ENCODE data around the gene METRN.

Gene METRN

GRCh38 chr16:723695-724094 is 8.8 kb downstream of the METRN start:
- DNase-seq (ENCODE audit: low spot score) = no peak

DNA sequence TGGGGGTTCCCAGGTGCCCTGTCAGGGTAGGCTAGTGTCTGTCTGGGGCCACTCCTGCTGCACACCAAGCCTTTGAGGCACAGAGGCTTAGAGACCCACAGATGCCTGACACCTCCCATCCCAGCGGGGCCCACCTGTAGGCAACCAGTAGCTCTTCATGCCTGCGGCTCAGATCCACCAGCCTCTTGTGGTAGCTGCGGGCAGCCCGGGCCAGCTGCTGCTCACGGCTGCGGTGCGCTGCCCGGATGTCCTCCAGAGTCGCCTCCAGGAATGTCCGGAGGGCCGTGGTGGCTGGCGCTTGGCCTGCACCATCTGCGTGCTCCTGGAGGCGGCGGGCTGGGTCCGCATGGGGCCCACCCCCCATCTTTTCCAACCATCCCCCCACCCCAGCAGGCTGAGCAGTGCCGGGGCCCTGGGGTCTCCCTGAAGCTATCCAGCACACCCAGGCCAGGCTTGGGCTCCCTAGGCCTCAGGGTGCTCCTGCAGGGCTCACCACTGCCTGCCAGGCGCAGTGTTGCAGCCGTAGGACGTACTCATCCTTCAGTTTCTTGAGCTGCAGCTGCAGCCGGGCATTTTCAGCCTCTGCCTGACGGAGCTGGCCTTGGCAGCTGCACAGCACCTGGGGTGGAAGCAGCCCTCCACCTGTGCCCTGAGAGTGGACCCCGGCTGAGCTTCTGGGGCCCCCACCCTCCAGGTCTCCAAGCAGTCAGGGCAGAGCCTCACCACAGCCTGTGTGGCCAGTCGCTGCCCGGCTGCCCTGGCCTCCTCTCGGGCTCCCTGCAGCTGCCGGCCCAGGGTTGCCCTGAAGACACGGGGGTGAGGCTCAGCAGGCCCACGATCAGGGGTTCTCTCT is 9.5 kb downstream of the METRN start:
- DNase-seq (ENCODE audit: low spot score) = no peak

- DNase-seq (ENCODE audit: low spot score) = no peak
These were observed 10.1 kb downstream of the METRN start for GRCh38 chr16:725041-725376.

DNA sequence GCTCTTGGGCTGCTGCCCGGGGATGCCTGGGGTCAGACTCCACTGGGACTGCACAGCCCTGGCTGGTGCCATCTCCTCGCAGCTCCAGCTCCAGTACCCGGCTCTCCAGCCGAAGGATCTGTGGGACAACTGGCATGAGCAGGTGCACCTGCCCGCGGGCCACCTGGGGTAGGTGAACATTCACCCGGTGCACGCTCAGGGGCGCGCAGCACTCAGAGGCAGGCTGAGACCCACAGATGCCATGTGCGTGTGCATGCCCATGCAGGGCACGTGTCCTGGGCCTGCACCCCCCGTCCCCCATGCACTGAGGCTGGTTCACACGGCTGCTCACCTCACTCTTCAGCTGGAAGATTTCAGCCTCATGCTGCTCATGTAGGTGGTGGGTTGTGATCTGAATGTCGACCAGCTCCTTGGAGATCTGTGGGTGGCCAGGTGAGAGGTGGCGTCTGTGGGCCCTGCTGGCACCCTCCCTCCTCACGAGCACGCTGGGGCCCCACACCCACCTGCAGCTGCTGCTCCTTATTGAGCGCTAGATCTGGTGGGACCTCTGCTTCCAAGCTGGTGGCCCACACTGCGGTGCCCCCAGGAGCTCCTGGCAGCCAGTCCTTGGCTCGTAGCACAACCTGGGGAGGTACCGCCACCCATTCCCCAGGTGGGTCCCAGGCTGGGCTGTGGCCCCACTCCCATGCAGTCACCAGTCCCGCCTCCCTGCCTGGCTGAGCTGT is 10.7 kb downstream of the METRN start:
- DNase-seq (ENCODE audit: low spot score) = no peak

DNA sequence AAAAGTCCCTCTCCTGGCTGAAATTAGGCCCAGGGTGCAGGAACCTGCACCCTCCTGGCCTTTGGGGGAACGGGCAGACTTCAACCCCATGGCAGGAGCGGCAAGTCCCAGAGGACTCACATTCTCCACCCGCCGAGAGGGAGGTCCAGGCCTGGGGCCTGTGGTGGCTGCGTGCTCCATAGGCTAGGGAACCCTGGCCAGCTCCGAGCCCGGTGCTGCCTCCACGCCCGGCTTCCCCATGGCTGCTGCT is 11.2 kb downstream of the METRN start:
- no peak for DNase-seq (ENCODE audit: low spot score)

DNA sequence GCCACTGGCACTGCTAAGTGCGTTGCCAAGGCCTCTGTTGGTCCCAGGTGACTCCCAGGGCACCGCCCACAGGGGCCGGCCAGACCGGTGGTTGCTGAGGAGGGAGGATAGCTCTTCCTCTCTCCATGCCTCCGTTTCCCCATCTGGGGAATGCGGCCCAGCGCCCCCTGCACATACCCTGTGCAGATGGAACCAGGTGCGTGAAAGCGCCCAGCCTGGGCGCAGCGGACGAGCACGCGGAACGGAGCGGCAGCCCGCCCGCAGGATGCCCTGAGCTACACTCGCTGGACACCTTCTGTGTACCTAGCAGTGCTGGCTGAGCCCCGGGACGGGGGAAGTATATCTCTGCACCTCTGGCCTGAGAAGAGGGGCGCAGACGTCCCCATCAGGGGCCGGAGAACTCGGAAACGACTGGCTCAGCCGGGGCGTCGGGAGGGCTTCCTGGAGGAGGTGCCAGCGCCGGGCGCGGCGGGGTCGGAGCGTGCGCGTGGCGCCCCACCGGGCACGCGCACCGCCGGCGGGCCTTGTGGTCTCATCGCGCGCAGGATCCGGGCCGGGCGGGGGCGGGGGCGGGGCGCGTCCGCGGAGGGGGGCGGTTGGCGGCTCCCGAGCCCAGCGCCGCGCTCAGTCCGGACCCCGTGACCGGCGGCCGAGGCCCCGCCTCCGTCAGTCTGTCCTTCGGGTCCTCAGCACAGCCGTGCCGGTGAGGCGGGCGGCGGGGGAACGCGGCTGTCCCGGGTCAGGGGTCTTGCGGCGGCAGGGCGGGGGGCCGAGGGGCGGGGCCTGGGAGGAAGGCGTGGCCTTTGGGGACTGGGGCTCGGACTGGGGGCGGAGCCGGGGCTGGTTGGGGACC is 11.7 kb downstream of the METRN start, which contains the start of the genes CCDC78 and HAGHL:
Gene CCDC78, minus strand, starts transcription at position 6 of the 853 bp plus-strand sequence. CDS start 76 bp downstream, outside the sequence.
Gene HAGHL, plus strand, starts transcription at position 669 of the 853 bp plus-strand sequence. CDS start 404 bp downstream, outside the sequence.
- peak; percentile 55 for DNase-seq (ENCODE audit: low spot score)

GRCh38 chr16:727291-727977 is 12.5 kb downstream of the METRN start:
- DNase-seq (ENCODE audit: low spot score) = no peak

DNA sequence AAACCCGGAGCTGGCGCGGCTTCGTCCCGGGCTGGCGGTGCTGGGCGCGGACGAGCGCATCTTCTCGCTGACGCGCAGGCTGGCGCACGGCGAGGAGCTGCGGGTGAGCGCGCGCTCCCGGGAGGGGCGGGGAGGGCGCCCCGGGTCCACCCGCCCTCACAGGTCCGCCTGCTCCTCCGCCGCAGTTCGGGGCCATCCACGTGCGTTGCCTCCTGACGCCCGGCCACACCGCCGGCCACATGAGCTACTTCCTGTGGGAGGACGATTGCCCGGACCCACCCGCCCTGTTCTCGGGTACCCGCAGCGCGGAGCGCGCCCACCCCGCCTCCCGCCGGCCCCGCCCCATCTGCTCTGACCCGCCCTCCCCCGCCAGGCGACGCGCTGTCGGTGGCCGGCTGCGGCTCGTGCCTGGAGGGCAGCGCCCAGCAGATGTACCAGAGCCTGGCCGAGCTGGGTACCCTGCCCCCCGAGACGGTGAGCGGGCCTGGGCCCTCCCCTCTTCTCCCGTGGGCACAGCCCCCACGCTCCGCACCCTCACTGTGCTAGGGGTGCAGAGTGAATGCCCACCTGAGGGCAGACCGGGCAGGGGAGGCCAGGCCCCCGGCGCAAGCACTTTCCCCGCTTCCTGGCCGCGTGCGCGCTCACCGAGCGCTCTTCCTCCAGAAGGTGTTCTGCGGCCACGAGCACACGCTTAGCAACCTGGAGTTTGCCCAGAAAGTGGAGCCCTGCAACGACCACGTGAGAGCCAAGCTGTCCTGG is 13.4 kb downstream of the METRN start:
- DNase-seq (ENCODE audit: low spot score) = peak; percentile 40

DNA sequence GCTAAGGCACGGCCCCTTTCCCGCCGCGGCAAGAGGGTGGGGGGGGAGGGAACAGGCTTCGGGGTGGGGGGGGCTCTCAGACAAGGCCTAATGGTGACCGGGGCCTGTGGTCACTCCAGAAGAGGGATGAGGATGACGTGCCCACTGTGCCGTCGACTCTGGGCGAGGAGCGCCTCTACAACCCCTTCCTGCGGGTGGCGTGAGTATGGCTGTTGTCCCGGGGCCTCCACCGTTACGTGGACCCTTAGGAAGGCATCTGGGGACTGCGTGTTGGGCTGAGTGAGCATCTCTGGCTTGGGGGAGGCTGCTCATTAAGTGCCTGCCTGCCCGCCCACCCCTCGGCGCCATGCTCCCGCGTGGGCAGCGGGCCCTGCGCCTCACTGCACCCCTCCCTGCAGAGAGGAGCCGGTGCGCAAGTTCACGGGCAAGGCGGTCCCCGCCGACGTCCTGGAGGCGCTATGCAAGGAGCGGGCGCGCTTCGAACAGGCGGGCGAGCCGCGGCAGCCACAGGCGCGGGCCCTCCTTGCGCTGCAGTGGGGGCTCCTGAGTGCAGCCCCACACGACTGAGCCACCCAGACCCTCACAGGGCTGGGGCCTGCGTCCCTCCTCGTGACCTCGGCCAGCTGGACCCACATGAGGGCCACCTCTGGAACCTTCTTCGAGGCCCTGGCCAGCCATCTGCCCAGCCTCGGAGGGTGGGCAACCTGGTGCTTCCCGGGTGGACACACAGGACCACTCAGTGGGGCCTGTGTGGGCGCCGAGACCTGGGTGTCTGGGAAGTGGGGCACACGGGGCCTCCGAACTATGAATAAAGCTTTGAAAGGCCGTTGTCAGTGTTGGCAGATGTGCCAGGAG is 14.2 kb downstream of the METRN start:
- DNase-seq (ENCODE audit: low spot score) = no peak

DNA sequence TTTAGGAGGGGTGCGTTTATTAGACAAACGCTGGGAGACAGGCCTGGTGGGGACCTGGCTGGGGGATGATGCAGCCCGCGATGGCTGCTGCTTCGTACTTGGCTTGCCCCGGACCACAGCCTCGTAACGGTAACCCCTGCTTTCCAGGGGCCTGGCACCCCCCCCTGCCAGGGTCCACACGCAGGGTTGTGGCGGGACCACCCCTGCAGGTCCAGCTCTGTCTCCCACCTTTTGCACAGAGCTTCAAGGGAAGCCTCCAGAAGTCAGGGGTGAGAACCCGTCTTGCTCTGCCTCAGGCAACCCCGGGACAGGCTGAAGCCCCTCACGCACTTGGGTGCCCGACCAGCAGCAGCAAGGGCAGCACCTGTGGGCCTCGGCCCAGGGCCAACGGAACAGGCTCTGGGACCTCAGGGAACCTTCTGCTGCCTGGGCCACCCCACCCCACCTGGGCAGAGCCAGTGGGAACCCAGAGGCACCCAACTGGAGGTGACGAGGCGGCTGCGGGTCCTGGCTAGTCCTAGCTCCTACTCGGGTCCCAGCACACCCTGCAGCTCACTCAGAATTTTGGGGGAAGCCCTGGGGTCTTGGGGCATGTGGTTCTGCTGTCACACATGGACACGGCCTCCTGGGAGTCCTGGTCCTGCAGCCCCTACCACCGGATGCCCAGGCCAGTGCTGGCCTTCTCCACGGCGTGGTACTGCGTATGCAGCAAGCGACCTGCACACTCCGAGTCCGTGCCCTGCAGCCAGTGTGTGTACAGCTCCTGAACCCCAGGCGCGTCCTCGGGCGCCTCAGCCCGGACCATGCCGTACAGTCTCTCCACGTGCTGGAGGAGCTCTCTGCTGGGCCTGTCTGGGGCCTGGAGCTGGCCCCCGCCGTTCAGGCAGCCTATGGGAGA is 15.1 kb downstream of the METRN start:
- no peak for DNase-seq (ENCODE audit: low spot score)

- no peak for DNase-seq (ENCODE audit: low spot score)
These were observed 16.0 kb downstream of the METRN start for GRCh38 chr16:730666-731509.

DNA sequence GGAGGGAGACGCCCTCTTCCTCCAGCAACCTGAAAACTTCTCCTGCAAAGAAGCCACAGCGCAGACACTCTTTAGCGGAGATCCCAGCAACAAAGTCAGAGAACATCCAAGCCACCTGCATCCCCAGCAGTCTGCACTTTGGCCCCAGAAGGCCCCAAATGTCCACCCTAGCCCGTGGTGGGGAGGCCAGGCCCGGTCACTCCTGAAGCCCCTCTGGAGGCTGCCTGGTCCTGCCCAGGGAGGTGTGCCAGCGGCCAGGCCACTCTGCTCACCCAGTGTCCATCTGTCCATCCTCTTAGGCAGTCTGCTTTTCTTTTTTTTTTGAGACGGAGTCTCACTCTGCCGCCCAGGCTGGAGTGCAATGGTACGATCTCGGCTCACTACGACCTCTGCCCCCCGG is 17.4 kb downstream of the METRN start:
- DNase-seq (ENCODE audit: low spot score) = no peak

GRCh38 chr16:732936-733335 is 18.0 kb downstream of the METRN start:
- DNase-seq (ENCODE audit: low spot score) = no peak

GRCh38 chr16:733382-734207 is 18.7 kb downstream of the METRN start:
- DNase-seq (ENCODE audit: low spot score) = no peak

GRCh38 chr16:734208-734980 is 19.5 kb downstream of the METRN start:
- no peak for DNase-seq (ENCODE audit: low spot score)
